IMR-90 (cell line): ENCODE data around the gene DHRS7B.

Source experiments
- BHLHE40 ChIP-seq: fragments of 150-350 bp; IDR thresholded peaks from 2 replicates; pipeline ENCODE4 v1.6.1; 2016; ENCODE audit warnings: mild to moderate bottlenecking, low read depth, low read length
- CEBPB ChIP-seq: IDR thresholded peaks from 2 replicates; pipeline ENCODE4 v1.6.1; 2012; ENCODE audit warnings: low read depth, low read length, improper control_type of control experiment
- FOS ChIP-seq: fragments of 150-350 bp; IDR thresholded peaks from 2 replicates; pipeline ENCODE4 v1.6.1; 2016; ENCODE audit warnings: low read depth, low read length
- MAFK ChIP-seq: IDR thresholded peaks from 2 replicates; pipeline ENCODE4 v1.6.1; 2012; ENCODE audit warnings: low read depth, low read length, improper control_type of control experiment
- MAZ ChIP-seq: IDR thresholded peaks from 2 replicates; pipeline ENCODE4 v1.6.1; 2012; ENCODE audit warnings: low read depth, mild to moderate bottlenecking, low read length, improper control_type of control experiment, moderate library complexity, borderline replicate concordance
- MXI1 ChIP-seq: IDR thresholded peaks from 2 replicates; pipeline ENCODE4 v1.6.1; 2012; ENCODE audit warnings: low read depth, mild to moderate bottlenecking, low read length, moderate library complexity, borderline replicate concordance
- POLR2A ChIP-seq: IDR thresholded peaks from 2 replicates; pipeline ENCODE4 v1.6.1; 2012; ENCODE audit warnings: mild to moderate bottlenecking, low read depth, low read length
- RAD21 ChIP-seq: IDR thresholded peaks from 2 replicates; pipeline ENCODE4 v1.6.1; 2012; ENCODE audit warnings: low read length, improper control_type of control experiment
- RFX5 ChIP-seq: IDR thresholded peaks from 2 replicates; pipeline ENCODE4 v1.8.0; 2012; ENCODE audit warnings: low read depth, mild to moderate bottlenecking, low read length, moderate library complexity
- TF ChIP-seq, protein P1 (sequence below): conservative IDR thresholded peaks from 2 replicates; pipeline ENCODE4 v1.5.1; 2012; ENCODE audit warnings: mild to moderate bottlenecking, low read depth, low read length, improper control_type of control experiment
- TF ChIP-seq, protein P2 (sequence below): fragments of 150-350 bp; IDR thresholded peaks from 2 replicates; pipeline ENCODE4 v1.6.1; 2017; ENCODE audit warnings: mild to moderate bottlenecking, antibody characterized with exemption, low read length, low read depth

DNA sequence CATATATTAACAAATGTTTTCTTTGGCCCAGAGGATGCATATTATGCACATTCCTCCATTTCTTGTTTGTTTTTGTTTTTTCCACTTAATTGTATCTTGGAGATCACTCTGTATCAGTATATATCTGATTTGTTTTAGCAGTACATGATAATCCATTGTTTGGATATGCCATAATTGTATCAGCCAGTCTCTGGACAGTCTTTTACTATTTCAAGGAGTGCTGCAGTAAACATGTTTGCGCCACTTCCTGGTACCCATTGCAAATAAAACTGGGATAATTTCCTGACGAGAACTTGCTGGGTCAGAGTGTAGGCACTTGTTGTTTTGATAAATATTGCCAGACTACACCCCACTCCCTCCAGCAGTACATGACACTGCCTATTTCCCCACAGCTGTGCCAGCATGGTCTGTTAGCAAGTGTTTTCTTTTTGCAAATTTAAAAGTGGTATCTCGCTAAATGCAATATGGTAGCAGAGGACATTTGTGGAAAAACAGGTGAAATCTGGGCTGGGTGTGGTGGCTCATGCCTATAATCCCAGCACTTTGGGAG, 92.1 kb downstream of the DHRS7B start:
- TF ChIP-seq CEBPB (no peak), MXI1 (no peak), POLR2A (no peak), FOS (no peak), RAD21 (no peak), MAFK (no peak), MAZ (no peak), RFX5 (no peak), BHLHE40 (no peak)
- TF ChIP-seq, protein P1, sequence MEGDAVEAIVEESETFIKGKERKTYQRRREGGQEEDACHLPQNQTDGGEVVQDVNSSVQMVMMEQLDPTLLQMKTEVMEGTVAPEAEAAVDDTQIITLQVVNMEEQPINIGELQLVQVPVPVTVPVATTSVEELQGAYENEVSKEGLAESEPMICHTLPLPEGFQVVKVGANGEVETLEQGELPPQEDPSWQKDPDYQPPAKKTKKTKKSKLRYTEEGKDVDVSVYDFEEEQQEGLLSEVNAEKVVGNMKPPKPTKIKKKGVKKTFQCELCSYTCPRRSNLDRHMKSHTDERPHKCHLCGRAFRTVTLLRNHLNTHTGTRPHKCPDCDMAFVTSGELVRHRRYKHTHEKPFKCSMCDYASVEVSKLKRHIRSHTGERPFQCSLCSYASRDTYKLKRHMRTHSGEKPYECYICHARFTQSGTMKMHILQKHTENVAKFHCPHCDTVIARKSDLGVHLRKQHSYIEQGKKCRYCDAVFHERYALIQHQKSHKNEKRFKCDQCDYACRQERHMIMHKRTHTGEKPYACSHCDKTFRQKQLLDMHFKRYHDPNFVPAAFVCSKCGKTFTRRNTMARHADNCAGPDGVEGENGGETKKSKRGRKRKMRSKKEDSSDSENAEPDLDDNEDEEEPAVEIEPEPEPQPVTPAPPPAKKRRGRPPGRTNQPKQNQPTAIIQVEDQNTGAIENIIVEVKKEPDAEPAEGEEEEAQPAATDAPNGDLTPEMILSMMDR: no peak
- TF ChIP-seq, protein P2, sequence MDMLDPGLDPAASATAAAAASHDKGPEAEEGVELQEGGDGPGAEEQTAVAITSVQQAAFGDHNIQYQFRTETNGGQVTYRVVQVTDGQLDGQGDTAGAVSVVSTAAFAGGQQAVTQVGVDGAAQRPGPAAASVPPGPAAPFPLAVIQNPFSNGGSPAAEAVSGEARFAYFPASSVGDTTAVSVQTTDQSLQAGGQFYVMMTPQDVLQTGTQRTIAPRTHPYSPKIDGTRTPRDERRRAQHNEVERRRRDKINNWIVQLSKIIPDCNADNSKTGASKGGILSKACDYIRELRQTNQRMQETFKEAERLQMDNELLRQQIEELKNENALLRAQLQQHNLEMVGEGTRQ: no peak
